GM23338 (cell line): Measurements from ENCODE around the gene CGNL1. TPM values are rescaled to one million over a fixed set of nuclear protein-coding genes. Genes with fewer than 3 reads are reported as not detected.

Source experiments
- ATAC-seq: fragments of 200-7000 bp; cut with Tn5 transposase; 3 replicates; pipeline ENCODE4 v1.9.1; 2020
- DNase-seq: peaks from one replicate; pipeline ENCODE4 v3.0.0-alpha.2; 2015; ENCODE audit warnings: low spot score
- H2AFZ ChIP-seq: fragments of 200-600 bp; sonication (generic); 2 replicates; pipeline ENCODE4 v1.8.0; 2016; ENCODE audit warnings: antibody characterized with exemption, mild to moderate bottlenecking, moderate library complexity
- H3F3A ChIP-seq: fragments of 200-600 bp; sonication (generic); replicated peaks from 2 replicates; pipeline ENCODE4 v1.8.0; 2017; ENCODE audit warnings: antibody characterized with exemption, mixed run types, low read depth
- H3K27ac ChIP-seq: fragments of 200-600 bp; sonication (generic); 2 replicates; pipeline ENCODE4 v1.6.1; 2016; ENCODE audit warnings: low read depth
- H3K27me3 ChIP-seq: fragments of 200-600 bp; sonication (generic); 2 replicates; pipeline ENCODE4 v1.8.0; 2016; ENCODE audit warnings: mild to moderate bottlenecking, mixed run types, moderate library complexity; ENCODE audit not compliant: insufficient read depth
- H3K36me3 ChIP-seq: fragments of 200-600 bp; sonication (generic); 2 replicates; pipeline ENCODE4 v1.8.0; 2016; ENCODE audit warnings: mild to moderate bottlenecking; ENCODE audit not compliant: insufficient read depth
- H3K4me1 ChIP-seq: fragments of 200-600 bp; sonication (generic); 2 replicates; pipeline ENCODE4 v1.8.0; 2016; ENCODE audit warnings: mild to moderate bottlenecking, moderate library complexity; ENCODE audit not compliant: insufficient read depth
- H3K4me2 ChIP-seq: fragments of 200-600 bp; sonication (generic); 2 replicates; pipeline ENCODE4 v1.7.1; 2017; ENCODE audit warnings: mixed run types
- H3K4me3 ChIP-seq: fragments of 200-600 bp; sonication (generic); 2 replicates; pipeline ENCODE4 v1.6.1; 2016; ENCODE audit warnings: mixed run types
- H3K79me2 ChIP-seq: fragments of 200-600 bp; sonication (generic); replicated peaks from 2 replicates; pipeline ENCODE4 v1.8.0; 2017; ENCODE audit warnings: mild to moderate bottlenecking; ENCODE audit not compliant: insufficient read depth
- H3K9me2 ChIP-seq: fragments of 200-600 bp; sonication (generic); 2 replicates; pipeline ENCODE4 v1.8.0; 2017; ENCODE audit not compliant: insufficient read depth
- H4K20me1 ChIP-seq: fragments of 200-600 bp; sonication (generic); replicated peaks from 2 replicates; pipeline ENCODE4 v1.8.0; 2017; ENCODE audit warnings: mild to moderate bottlenecking; ENCODE audit not compliant: insufficient read depth
- H3K27ac Mint-ChIP-seq: 2 replicates; pipeline ENCODE4 v1.8.0; 2020; ENCODE audit warnings: inconsistent platforms, mild to moderate bottlenecking, moderate library complexity, mixed read lengths
- H3K27me3 Mint-ChIP-seq: 3 replicates; pipeline ENCODE4 v1.8.0; 2022; ENCODE audit warnings: low read depth, mild to moderate bottlenecking, moderate library complexity, mixed read lengths, inconsistent platforms; ENCODE audit not compliant: insufficient read depth, poor library complexity
- H3K36me3 Mint-ChIP-seq: 3 replicates; pipeline ENCODE4 v1.8.0; 2021; ENCODE audit warnings: low read depth, mild to moderate bottlenecking, inconsistent platforms, moderate library complexity, mixed read lengths
- H3K4me1 Mint-ChIP-seq: 3 replicates; pipeline ENCODE4 v1.8.0; 2020; ENCODE audit warnings: mild to moderate bottlenecking, inconsistent platforms, mixed read lengths
- H3K4me3 Mint-ChIP-seq: 3 replicates; pipeline ENCODE4 v1.8.0; 2021; ENCODE audit warnings: moderate library complexity, mild to moderate bottlenecking, inconsistent platforms, mixed read lengths
- H3K9me3 Mint-ChIP-seq: 3 replicates; pipeline ENCODE4 v1.8.0; 2020; ENCODE audit warnings: moderate library complexity, mild to moderate bottlenecking, inconsistent platforms, mixed read lengths
- CREB1 ChIP-seq: fragments of 250-450 bp; sonication (Bioruptor Pico); IDR thresholded peaks from 2 replicates; pipeline ENCODE4 v1.5.0; 2020; ENCODE audit warnings: low read depth, mild to moderate bottlenecking, moderate library complexity
- EZH2 ChIP-seq: fragments of 200-600 bp; sonication (generic); IDR thresholded peaks from one replicate; pipeline ENCODE4 v1.8.0; 2017; ENCODE audit warnings: antibody characterized with exemption, mild to moderate bottlenecking, low read depth; ENCODE audit not compliant: unreplicated experiment
- JUNB ChIP-seq: IDR thresholded peaks from one replicate; pipeline ENCODE4 v1.6.1; 2016; ENCODE audit warnings: antibody characterized with exemption; ENCODE audit not compliant: unreplicated experiment
- NANOG ChIP-seq: IDR thresholded peaks from 2 replicates; pipeline ENCODE4 v1.6.1; 2016; ENCODE audit warnings: antibody characterized with exemption, borderline replicate concordance
- POLR2AphosphoS5 ChIP-seq: IDR thresholded peaks from 2 replicates; pipeline ENCODE4 v1.6.1; 2016; ENCODE audit warnings: antibody characterized with exemption, low read depth
- REST ChIP-seq: IDR thresholded peaks from one replicate; pipeline ENCODE4 v1.6.1; 2018; ENCODE audit warnings: antibody characterized with exemption; ENCODE audit not compliant: unreplicated experiment
- STAT1 ChIP-seq: IDR thresholded peaks from one replicate; pipeline ENCODE4 v1.6.1; 2016; ENCODE audit warnings: antibody characterized with exemption; ENCODE audit not compliant: unreplicated experiment
- ZNF114 ChIP-seq: fragments of 250-450 bp; sonication (Bioruptor Pico); IDR thresholded peaks from 2 replicates; pipeline ENCODE4 v1.5.0; 2020; ENCODE audit warnings: mild to moderate bottlenecking, moderate library complexity
- ZNF331 ChIP-seq: fragments of 250-450 bp; sonication (Bioruptor Pico); IDR thresholded peaks from 2 replicates; pipeline ENCODE4 v1.5.0; 2020; ENCODE audit warnings: low read depth, mild to moderate bottlenecking, moderate library complexity
- ZNF462 ChIP-seq: fragments of 250-450 bp; sonication (Bioruptor Pico); IDR thresholded peaks from 2 replicates; pipeline ENCODE4 v1.5.0; 2020; ENCODE audit warnings: mild to moderate bottlenecking, moderate library complexity
- polyA plus RNA-seq: library from polyadenylated mRNA; unstranded; fragments of >200 nt; fragmentation: Nextera tagmentation; extraction: Ambion mirVana; gene quantifications from 2 replicates; pipeline ENCODE4 v1.2.1, GENCODE V29; 2016
- total RNA-seq: library from RNA; depleted of rRNA; stranded (reverse); fragments of >200 nt; shearing (Covaris generic); gene quantifications from 2 replicates; pipeline ENCODE4 v1.2.3, GENCODE V29; 2014

CGNL1 gene
- total and polyA plus RNA-seq, 2 experiments from 2014 or later, result 20.0 to 57.8 TPM

GRCh38 chr15:57335719-57336118, 40.6 kb upstream of the CGNL1 start:
- H3K4me3 Mint-ChIP-seq, result no peak overlapping the region
- Histone ChIP-seq H4K20me1 (no peaks in the 10 kb centered on the region), H3K79me2 (no peaks in the 10 kb centered on the region), H3K27ac (no peak overlapping the region), H3K36me3 (no peaks in the 10 kb centered on the region), H3K4me3 (no peak overlapping the region), H3K4me1 (no peaks in the 10 kb centered on the region), H3K9me2 (no peaks in the 10 kb centered on the region), H3K4me2 (no peak overlapping the region), H2AFZ (no peak overlapping the region), H3K27me3 (no peaks in the 10 kb centered on the region), H3F3A (no peaks in the 10 kb centered on the region)
- no peaks in the 10 kb centered on the region for H3K9me3 Mint-ChIP-seq
- TF ChIP-seq POLR2AphosphoS5 (no peak), EZH2 (no peak), ZNF114 (no peak), STAT1 (no peak), ZNF331 (CRISPR knock-in tag) (no peak), REST (no peak), CREB1 (CRISPR knock-in tag) (no peak), ZNF462 (CRISPR knock-in tag) (no peak), JUNB (no peak), NANOG (no peak)
- ATAC-seq, result no peak
- H3K4me1 Mint-ChIP-seq, result peaks cover 17% of the 10 kb centered on the region
- H3K36me3 Mint-ChIP-seq, result no peaks in the 10 kb centered on the region
- H3K27me3 Mint-ChIP-seq, result peaks cover 12% of the 10 kb centered on the region
- H3K27ac Mint-ChIP-seq, result no peak overlapping the region
- no peak for DNase-seq
